GM21515 (cell line): ENCODE measurements around the gene TMEM175.
"Not testable (repeated sequence)": the region's sequence is repeated elsewhere in the genome, so short reads cannot be mapped to it uniquely, and the experiment has no call there.

Source experiments
- ATAC-seq: cut with Tn5 transposase; IDR thresholded peaks from one replicate; pipeline ENCODE4 v1.9.1; 2021; ENCODE audit not compliant: unreplicated experiment

TMEM175 gene

DNA sequence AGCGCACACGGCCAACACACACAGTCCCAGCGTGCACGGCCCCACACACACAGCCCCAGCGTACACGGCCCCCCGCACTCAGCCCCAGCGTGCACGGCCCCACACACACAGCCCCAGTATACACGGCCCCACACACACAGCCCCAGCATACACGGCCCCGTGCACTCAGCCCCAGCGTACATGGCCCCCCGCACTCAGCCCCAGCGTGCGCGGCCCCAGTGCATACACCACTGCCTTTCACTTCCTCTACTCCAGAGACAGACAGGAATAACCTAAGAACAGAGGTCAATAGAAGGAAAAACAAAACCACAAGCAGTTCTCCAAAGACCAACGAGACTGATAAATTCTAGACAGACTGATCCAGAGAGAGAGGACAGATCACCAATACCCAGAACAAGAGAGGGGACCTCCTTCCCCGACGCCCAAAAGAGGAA lies 17.2 kb upstream of the TMEM175 start:
- no peak for ATAC-seq

GRCh38 chr4:915595-915994 lies 16.7 kb upstream of the TMEM175 start:
- no peak for ATAC-seq

DNA sequence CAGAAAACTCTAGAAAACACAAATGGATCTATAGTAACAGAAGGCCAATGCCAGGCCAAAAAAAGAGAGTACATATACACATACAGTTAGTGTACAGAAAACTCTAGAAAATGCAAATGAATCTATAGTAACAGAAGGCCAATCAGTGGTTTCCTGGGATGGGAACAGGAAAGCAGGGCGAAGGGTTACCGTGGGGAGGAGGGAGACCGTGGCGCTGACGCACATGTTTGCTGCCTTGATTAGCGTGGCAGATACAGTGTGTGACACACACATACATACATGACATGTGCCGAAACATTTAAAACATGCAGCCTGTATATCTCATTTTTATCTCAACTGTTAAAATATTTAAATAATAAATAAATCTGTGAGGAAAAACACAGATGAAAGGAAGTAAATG lies 14.8 kb upstream of the TMEM175 start:
- no peak for ATAC-seq

DNA sequence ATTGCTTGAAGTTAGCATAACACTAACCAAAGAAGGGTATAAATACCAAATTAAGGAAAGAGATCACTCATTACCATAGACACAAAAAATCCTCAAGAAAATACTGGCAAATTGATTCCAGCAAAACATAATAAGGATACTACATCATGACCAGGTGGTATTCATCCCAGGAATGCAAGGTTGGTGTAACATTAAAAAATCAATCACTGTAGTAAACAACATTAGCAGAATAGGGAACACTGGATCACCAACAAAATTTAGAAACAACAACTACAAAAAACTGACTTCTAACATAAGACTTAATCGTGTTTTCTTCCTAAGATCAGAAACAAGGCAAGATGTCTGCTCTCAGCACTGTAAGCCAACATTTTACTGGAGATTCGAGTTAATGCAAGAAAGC lies 14.3 kb upstream of the TMEM175 start:
- no peak for ATAC-seq

DNA sequence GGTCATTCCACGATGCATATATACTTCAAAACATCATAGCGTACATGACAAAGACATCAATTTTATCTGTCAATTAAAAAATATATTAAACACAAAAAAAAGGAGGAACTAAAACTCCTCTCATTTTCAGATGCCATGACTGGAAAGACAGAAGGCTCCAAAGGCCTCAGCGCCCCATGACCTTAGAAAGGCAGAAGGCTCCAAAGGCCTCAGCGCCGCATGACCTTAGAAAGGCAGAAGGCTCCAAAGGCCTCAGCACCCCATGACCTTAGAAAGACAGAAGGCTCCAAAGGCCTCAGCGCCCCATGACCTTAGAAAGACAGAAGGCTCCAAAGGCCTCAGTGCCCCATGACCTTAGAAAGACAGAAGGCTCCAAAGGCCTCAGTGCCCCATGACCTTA lies 13.7 kb upstream of the TMEM175 start:
- not testable (repeated sequence) for ATAC-seq

GRCh38 chr4:919004-919680 lies 13.1 kb upstream of the TMEM175 start:
- not testable (repeated sequence) for ATAC-seq

DNA sequence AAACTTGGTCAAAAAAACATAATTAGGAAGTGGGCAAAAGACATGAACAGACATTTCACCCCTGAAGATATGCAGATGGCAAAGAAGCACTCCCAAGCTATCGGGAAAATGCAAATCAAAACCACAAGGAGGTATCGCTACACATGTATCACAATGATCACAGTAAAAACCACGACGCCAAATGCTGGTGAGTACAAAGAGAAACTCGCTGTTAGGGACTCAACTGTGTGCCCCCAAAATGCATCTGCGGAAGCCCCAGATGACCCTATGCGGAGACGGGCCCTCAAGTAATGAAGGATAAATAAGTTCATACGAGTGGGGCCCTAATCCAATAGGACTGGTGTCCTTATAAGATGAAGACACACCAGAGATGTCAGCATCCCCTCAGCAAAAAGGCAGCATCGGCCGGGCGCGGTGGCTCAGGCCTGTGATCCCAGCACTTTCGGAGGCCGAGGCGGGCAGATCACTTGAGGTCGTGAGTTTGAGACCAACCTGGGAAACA lies 10.4 kb upstream of the TMEM175 start:
- peak; percentile 37 for ATAC-seq

GRCh38 chr4:924107-925096 lies 7.9 kb upstream of the TMEM175 start:
- ATAC-seq = peak; percentile 60

DNA sequence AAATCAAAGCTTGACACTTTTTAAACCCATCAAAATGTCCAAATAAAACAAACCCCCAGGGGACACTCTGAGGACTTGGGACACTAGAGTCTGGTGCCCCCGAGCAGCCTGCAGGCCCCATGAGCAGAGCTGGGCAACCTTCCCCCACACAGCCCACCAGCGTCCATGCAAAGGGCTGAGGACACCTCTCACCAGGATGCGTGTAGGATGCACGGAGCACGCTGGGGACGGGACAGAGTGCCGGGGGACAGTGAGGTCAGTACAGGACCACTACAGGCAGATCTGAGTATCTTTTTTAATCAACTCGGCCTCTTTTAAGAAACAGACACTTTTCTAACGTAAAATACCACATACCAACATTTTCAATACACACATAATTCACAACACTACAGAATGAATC lies 7.1 kb upstream of the TMEM175 start:
- ATAC-seq = no peak

GRCh38 chr4:925771-926500 lies 6.3 kb upstream of the TMEM175 start:
- ATAC-seq = no peak

GRCh38 chr4:926538-926937 lies 5.7 kb upstream of the TMEM175 start:
- no peak for ATAC-seq

GRCh38 chr4:927566-927965 lies 4.7 kb upstream of the TMEM175 start:
- not testable (repeated sequence) for ATAC-seq

DNA sequence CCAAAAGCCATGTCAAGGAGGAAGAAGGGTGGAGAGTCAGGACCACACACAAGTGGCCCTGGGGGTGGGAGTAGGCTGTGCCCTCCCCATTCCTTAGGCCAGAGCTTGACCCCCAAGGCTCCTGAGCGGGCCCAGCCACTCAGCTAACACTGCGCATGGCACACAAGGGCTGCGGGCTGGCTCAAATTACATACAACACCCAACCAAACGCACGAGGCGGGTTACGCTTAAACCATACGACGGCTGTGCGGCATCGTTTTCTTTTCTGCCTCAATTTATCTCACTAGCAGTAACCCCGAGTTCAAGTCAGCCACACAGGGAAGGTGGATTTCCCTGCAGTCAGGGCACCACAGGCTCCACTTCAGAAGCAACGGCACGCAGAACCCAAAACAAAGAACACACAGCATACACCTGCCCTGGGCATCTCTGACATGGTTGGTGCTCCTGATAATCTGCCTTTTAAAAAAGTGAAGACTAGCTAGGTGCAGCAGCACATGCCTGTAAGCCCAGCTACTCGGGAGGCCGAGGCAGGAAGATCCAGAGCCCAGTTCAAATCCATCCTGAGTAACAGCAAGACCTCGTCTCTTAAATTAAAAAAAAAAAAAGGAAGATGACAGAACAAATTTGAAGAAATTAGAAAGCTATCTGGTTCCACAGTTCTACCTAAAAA lies 3.0 kb upstream of the TMEM175 start:
- ATAC-seq = no peak

DNA sequence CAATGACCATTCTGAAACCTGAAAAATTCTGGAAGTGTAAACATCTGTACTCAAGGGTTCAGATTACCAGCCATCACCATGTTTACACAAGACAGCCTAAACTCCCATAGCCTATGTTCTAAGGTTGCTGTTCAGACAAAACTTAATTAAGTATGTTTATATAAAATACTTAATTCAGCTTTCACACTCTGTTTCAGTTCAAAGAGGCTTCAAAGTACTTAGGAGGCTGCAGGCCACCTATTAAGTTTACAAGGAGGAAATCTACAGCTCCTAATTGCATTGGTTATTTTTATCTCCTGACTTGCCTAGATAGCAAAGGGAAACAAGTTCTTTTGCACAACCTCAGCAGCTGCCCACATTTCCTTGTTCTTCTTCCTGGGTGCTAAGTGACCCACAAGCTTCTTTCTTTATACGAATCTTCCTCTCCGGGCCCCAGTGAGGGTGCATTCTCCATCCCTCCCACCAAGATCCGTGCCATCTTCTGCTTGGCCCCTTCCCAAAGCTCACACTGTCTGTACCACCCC lies 2.2 kb upstream of the TMEM175 start:
- no peak for ATAC-seq

DNA sequence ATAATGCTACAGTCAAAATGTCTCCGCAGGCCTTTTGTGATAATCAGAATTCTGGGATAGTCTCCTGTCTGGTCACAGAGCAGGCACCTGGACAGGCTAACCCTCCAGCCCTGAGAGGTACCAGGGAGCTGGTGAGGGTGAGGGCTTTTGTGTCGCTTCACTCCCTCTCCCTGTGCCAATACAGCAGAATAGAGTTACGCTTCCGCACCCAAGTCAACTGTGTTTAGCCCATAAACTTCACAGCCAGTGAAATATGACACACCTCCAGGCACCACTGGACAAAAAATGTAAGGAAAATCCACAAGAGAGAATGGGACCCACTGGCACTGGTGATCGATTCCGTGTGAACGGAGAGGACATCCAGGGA lies 1.4 kb upstream of the TMEM175 start:
- no peak for ATAC-seq

GRCh38 chr4:931194-931959 lies 883 bp upstream of the TMEM175 start:
- peak; percentile 3 for ATAC-seq

- ATAC-seq = no peak
These were observed 432 bp downstream of the TMEM175 start for GRCh38 chr4:932713-933070.

DNA sequence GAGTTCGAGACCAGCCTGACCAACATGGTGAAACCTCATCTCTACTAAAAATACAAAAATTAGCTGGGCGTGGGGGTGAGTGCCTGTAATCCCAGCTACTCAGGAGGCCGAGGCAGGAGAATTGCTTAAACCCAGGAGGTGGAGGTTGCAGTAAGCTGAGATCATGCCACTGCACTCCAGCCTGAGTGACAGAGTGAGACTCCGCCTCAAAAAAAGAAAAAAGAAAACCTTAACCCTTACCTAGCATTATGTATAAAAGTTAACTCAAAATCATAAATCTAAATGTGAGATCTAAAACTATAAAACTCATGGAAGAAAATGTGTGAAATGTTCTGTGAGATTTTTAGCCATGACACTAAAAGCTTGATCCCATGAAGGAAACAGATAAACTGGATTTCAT lies 7.2 kb downstream of the TMEM175 start:
- not testable (repeated sequence) for ATAC-seq

- no peak for ATAC-seq
These were observed 13.2 kb downstream of the TMEM175 start for GRCh38 chr4:945274-946102.
